NCI-H128 (cell line): Measurements from ENCODE around the gene EIF2S1.
"Not testable (repeated sequence)": the region's sequence is repeated elsewhere in the genome, so short reads cannot be mapped to it uniquely, and the experiment has no call there.

Source experiments
- DNase-seq: peaks from one replicate; lab custom pipeline; 2025; ENCODE audit not compliant: unreplicated experiment; lab: John Stamatoyannopoulos, UW

The EIF2S1 gene

GRCh38 chr14:67359775-67360469, at the start of gene EIF2S1, which contains the start of gene ATP6V1D:
Gene EIF2S1 (plus strand): TSS chr14:67360328. CDS start chr14:67364768, 4,440 bp downstream.
Gene ATP6V1D (minus strand): TSS chr14:67359804. CDS start chr14:67359698, 106 bp downstream.
- DNase-seq: peak; percentile 97

GRCh38 chr14:67311868-67312267, 48.3 kb upstream of the EIF2S1 start:
- no peak for DNase-seq

- DNase-seq: no peak
These were observed 47.0 kb upstream of the EIF2S1 start for GRCh38 chr14:67313153-67313552.

- no peak for DNase-seq
These were observed 42.3 kb upstream of the EIF2S1 start for GRCh38 chr14:67317822-67318221.

GRCh38 chr14:67319142-67319541, 41.0 kb upstream of the EIF2S1 start:
- no peak for DNase-seq

GRCh38 chr14:67329666-67330065, 30.5 kb upstream of the EIF2S1 start:
- DNase-seq: not testable (repeated sequence)

GRCh38 chr14:67331368-67332125, 28.6 kb upstream of the EIF2S1 start:
- no peak for DNase-seq

GRCh38 chr14:67332468-67332867, 27.7 kb upstream of the EIF2S1 start:
- DNase-seq: no peak

GRCh38 chr14:67335781-67336180, 24.3 kb upstream of the EIF2S1 start:
- DNase-seq: no peak

GRCh38 chr14:67341231-67341630, 18.9 kb upstream of the EIF2S1 start:
- DNase-seq: not testable (repeated sequence)

GRCh38 chr14:67343601-67344230, 16.4 kb upstream of the EIF2S1 start:
- no peak for DNase-seq

- DNase-seq: no peak
These were observed 14.5 kb upstream of the EIF2S1 start for GRCh38 chr14:67345583-67345982.

GRCh38 chr14:67352055-67352454, 8.1 kb upstream of the EIF2S1 start:
- no peak for DNase-seq

GRCh38 chr14:67357186-67357968, 2.8 kb upstream of the EIF2S1 start:
- DNase-seq: peak; percentile 31

- DNase-seq: no peak
These were observed 2.2 kb upstream of the EIF2S1 start for GRCh38 chr14:67357969-67358354.

GRCh38 chr14:67358924-67359774, 979 bp upstream of the EIF2S1 start:
- DNase-seq: peak; percentile 3

- no peak for DNase-seq
These were observed 510 bp downstream of the EIF2S1 start for GRCh38 chr14:67360470-67361206.

GRCh38 chr14:67365476-67365875, 5.3 kb downstream of the EIF2S1 start:
- DNase-seq: no peak

GRCh38 chr14:67370830-67371229, 10.7 kb downstream of the EIF2S1 start:
- DNase-seq: no peak
